GM12891 (cell line): Measurements from ENCODE around the gene CPAMD8. TPM values are rescaled to one million over a fixed set of nuclear protein-coding genes. Genes with fewer than 3 reads are reported as not detected.

Experiments used
- DNase-seq: peaks from one replicate; pipeline ENCODE4 v3.0.0; 2011; ENCODE audit warnings: low spot score; ENCODE audit not compliant: insufficient read length
- FAIRE-seq: peaks from 2 replicates; lab custom pipeline; 2011; peaks lifted over from hg19 to GRCh38; lab: Jason Lieb, UNC
- PAX5 ChIP-seq: IDR thresholded peaks from 2 replicates; pipeline ENCODE4 v1.6.1; 2011; ENCODE audit warnings: low read length, moderate library complexity, mild to moderate bottlenecking; ENCODE audit not compliant: insufficient read depth, severe bottlenecking
- POLR2A ChIP-seq: IDR thresholded peaks from 2 replicates; pipeline ENCODE4 v1.6.1; 2011; ENCODE audit warnings: low read depth, low read length, control low read depth
- POLR2AphosphoS5 ChIP-seq: IDR thresholded peaks from 2 replicates; pipeline ENCODE4 v1.6.1; 2011; ENCODE audit warnings: low read depth, low read length, control low read depth
- POU2F2 ChIP-seq: IDR thresholded peaks from 2 replicates; pipeline ENCODE4 v1.6.1; 2011; ENCODE audit warnings: low read depth, mild to moderate bottlenecking, control low read depth, low read length, moderate library complexity
- SPI1 ChIP-seq: IDR thresholded peaks from 2 replicates; pipeline ENCODE4 v1.6.1; 2011; ENCODE audit warnings: low read depth, low read length, control low read depth
- TAF1 ChIP-seq: IDR thresholded peaks from 2 replicates; pipeline ENCODE4 v1.6.1; 2011; ENCODE audit warnings: low read depth, low read length, control low read depth
- polyA plus RNA-seq: library from polyadenylated mRNA; unstranded; fragments of >200 nt; gene quantifications from one replicate; pipeline ENCODE4 v1.2.1, GENCODE V29; 2012; ENCODE audit warnings: low read depth, missing spikeins, inconsistent platforms; ENCODE audit not compliant: missing spikeins

CPAMD8 gene
- polyA plus RNA-seq: 0.35 TPM

DNA sequence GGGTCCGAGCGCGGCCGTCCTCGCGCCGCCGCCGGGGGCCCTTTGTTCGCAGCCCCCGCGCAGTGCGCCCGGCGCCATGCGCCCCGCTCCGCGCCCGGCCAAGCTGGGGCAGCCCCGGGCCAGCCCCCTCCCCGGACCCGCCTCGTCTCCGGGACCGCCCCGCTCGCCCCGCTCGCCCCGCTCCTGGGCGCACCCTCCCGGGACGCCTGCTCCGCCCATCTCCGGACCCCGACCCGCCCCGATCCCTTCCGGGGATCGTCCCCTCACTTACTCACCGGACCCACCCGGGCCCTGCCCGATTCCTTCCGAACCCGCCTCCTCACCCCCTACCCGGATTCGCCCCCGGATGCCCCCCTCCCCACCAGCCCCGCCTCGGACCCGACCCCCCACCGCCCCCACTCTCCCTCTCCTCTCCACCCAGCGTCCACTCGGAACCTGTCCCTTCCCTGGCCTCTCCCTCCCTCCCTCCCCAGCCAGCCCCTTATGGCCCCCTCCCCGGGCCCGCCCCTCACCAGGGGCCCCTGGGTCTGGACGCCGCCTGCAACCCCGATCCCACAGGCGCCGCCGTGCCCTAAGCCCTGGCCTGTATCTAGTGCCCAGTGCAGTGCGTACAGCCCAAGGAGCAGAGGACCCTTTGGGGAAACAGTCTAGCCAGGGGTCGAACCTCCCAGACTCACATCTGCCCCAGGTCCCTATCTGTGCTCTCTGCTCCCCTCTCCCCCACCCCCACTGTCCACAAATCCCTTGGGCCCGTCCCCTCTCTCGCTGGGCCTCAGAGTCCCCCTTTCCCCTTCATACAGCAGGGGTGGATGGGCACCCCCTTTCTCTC lies at the start of gene CPAMD8:
CPAMD8 (minus strand) TSS at position 105 of the 829 bp plus-strand sequence. CDS start 168 bp downstream, outside the sequence.
- TF ChIP-seq POLR2AphosphoS5 (no peak), POLR2A (no peak), POU2F2 (no peak), PAX5 (no peak), SPI1 (no peak), TAF1 (no peak)
- DNase-seq (no peak), FAIRE-seq (no peak)

DNA sequence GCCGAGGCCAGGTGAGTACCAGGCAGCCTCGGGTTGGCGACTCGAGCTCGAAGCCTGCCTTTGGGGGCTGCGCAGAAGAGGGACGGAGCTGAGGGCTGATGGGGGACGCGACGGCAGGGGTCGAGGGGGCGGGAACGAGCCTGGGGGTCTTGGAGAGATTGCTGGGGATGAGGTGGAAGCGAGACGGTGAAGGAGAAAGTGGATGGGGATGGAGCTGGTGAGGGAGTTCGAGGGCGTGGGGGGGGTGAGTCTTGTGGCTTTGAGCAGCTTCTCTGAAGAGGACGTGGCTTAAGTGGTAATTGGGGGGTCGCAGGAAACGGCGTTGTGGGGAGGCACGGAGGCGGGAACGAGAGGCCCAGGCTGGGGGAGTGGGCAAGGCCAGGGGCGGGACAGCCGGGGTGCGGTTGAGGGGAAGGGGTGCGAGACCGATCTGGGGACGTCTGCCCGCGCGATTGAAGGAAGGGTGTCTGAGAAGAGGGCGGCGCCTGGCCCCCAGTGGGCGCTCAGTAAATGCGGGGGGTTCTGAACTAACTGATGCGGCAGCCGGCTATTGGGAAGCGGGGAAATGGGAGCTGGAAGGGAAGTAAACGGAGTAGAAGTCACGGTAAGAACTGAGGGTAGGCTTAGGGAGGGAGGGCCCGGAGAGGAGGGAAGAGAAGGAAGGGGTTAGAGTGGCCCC lies 49.4 kb upstream of the CPAMD8 start:
- DNase-seq (no peak), FAIRE-seq (peak; percentile 33)
- TF ChIP-seq SPI1 (no peak), PAX5 (no peak)

DNA sequence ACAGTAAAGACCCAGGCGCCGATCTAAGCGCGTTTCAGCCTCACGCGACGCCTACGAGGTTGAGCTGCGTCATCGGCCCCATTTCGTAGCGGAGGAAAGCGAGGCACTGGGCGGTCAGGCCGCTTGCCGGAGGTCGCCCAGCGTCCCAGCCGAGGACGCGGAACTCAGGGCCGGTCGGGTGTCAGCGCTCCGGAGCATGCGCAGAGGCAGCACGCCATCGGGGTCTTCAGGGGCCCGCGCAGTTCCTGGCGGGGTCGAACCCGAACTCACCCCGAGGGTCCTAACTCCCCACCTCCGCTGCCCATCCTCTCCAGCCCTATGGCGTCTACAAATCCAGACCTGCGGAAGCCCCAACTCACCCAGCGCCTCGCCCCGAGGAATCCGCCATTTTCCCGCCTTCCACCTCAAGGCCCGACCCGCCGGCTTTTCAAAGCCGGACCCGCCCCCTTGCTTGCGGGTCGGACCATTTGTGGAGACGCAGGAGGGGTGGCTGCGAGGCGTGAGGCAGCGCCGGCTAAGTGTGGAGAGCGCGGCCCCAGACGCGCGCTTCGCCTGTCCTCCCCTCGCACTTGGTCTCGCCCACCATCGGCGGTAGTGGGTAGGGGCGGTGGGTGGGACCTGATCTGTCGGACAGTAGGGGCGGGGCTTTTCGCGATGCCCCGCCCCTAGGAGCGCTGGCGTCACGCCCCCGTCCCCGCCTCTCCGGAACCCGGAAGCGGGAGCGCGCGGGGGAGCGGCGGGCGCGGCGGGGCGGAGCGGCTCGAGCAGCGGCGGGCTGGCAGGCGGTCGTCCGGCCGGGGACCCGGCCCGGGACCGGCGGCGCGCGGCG lies 48.6 kb upstream of the CPAMD8 start, which contains the start of the genes HAUS8 and MYO9B:
HAUS8 (minus strand) TSS at position 418 of the 829 bp plus-strand sequence; CDS start at position 388, 30 bp downstream.
MYO9B (plus strand) TSS at position 743 of the 829 bp plus-strand sequence. CDS start 25,941 bp downstream, outside the sequence.
- DNase-seq: peak; percentile 91
- TF ChIP-seq POLR2AphosphoS5 (peak; percentile 80), POLR2A (peak; percentile 76), TAF1 (peak; percentile 96), SPI1 (no peak), PAX5 (peak; percentile 89), POU2F2 (no peak)
- peak; percentile 95 for FAIRE-seq

DNA sequence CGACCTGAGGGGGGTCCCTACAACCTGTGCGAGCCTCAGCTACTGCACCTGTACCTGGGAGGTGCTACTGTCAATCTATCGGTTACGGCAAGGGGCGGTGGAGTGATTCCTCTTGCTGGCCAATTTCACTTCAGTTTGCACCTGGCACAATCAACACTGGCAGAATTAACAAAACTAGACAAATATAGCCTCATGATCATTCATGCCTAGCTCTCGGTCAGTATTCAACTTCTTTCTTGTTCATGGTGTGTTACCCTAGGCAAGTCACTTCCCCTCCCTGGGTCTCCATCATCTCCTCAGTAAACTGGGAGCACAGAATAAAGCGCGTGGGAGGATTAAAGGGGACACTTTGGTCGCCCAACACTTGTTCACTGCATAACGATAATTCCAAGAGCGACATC lies 48.0 kb upstream of the CPAMD8 start:
- FAIRE-seq: peak; percentile 65
- no peak for TF ChIP-seq POLR2AphosphoS5
- no peak for TF ChIP-seq POU2F2
- TF ChIP-seq TAF1: no peak
- no peak for TF ChIP-seq PAX5
- peak; percentile 42; the same call in 1 of the 2 replicates for TF ChIP-seq SPI1
- TF ChIP-seq POLR2A: no peak

GRCh38 chr19:17073869-17074633 lies 47.4 kb upstream of the CPAMD8 start:
- no peak for TF ChIP-seq PAX5
- peak; percentile 55; the same call in 1 of the 2 replicates for TF ChIP-seq POLR2AphosphoS5
- no peak for FAIRE-seq

More for the DNA sequence above, 48.0 kb upstream of the CPAMD8 start:
- no peak for DNase-seq

DNA sequence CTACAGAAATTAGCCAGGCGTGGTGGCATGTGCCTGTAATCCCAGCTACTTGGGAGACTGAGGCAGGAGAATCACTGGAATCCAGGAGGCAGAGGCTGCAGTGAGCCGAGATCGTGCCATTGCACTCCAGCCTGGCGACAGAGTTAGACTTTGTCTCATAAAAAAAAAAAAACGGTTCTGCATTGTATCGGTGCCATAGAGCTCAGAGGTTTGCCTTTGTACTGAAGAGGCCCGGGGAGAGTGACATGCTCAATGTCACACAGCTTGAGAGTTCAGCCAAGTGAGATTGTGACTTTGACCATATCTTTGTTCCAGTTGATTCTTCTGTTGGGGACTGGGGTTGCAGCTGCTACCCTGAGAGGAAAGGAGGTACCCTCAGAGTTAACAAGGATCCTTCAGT lies 44.3 kb upstream of the CPAMD8 start:
- FAIRE-seq (no peak), DNase-seq (no peak)
- TF ChIP-seq POLR2AphosphoS5: no peak
- no peak for TF ChIP-seq POLR2A
- no peak for TF ChIP-seq SPI1
- no peak for TF ChIP-seq PAX5
- TF ChIP-seq POU2F2: no peak
- no peak for TF ChIP-seq TAF1

More at GRCh38 chr19:17073869-17074633, 47.4 kb upstream of the CPAMD8 start:
- no peak for DNase-seq

- TF ChIP-seq POLR2A (no peak), PAX5 (no peak), POLR2AphosphoS5 (no peak), POU2F2 (no peak), SPI1 (no peak)
- no peak for FAIRE-seq
- DNase-seq: no peak
Measured at GRCh38 chr19:17070421-17070820, 43.8 kb upstream of the CPAMD8 start.

GRCh38 chr19:17069193-17069592 lies 42.6 kb upstream of the CPAMD8 start:
- no peak for FAIRE-seq
- no peak for DNase-seq
- TF ChIP-seq TAF1 (no peak), PAX5 (no peak), SPI1 (no peak), POLR2A (no peak), POLR2AphosphoS5 (no peak), POU2F2 (no peak)

DNA sequence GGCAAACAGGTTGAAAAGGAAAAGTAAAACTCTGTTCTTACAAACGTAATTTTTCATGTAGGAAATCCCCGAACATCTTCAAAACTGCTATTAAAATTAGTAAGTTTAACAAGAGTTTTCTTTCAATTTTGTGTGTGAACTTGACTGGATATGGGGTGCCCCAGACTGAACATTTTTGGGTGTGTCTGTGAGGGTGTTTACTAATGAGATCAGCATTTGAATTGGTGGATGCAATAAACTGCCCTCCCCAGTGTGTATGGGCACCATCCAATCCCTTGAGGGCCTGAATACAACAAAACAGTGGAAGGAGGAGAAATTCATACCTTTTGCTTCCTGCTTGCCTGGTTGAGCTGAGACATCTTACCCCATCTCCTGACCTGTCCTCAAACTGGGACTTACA lies 36.8 kb upstream of the CPAMD8 start:
- DNase-seq (no peak), FAIRE-seq (no peak)
- no peak for TF ChIP-seq POLR2A
- TF ChIP-seq TAF1: no peak
- no peak for TF ChIP-seq POLR2AphosphoS5
- no peak for TF ChIP-seq POU2F2
- TF ChIP-seq SPI1: no peak
- no peak for TF ChIP-seq PAX5
